Smooth muscle cell (in vitro differentiated cells): ENCODE results near the gene RNF130. TPM values are rescaled to one million over a fixed set of nuclear protein-coding genes. Genes with fewer than 3 reads are reported as not detected.

ENCODE experiments used
- DNase-seq: peaks from one replicate; lab custom pipeline; 2025; ENCODE audit not compliant: unreplicated experiment; lab: John Stamatoyannopoulos, UW
- H2AFZ ChIP-seq: fragments of 200-600 bp; sonication (generic); 2 replicates; pipeline ENCODE4 v1.6.0; 2016; ENCODE audit warnings: antibody characterized with exemption, low read depth, mild to moderate bottlenecking
- H3F3A ChIP-seq: fragments of 200-600 bp; sonication (generic); 2 replicates; pipeline ENCODE4 v1.6.0; 2017; ENCODE audit warnings: antibody characterized with exemption, low read depth
- H3K27ac ChIP-seq: fragments of 200-600 bp; sonication (generic); 2 replicates; pipeline ENCODE4 v1.5.1; 2016; ENCODE audit warnings: low read depth, mild to moderate bottlenecking
- H3K27me3 ChIP-seq: fragments of 200-600 bp; sonication (generic); 2 replicates; pipeline ENCODE4 v1.6.1; 2016; ENCODE audit warnings: low read depth, mild to moderate bottlenecking
- H3K36me3 ChIP-seq: fragments of 200-600 bp; sonication (generic); 2 replicates; pipeline ENCODE4 v1.5.1; 2016; ENCODE audit warnings: low read depth
- H3K4me1 ChIP-seq: fragments of 200-600 bp; sonication (generic); 2 replicates; pipeline ENCODE4 v1.5.1; 2016; ENCODE audit warnings: low read depth
- H3K4me2 ChIP-seq: fragments of 200-600 bp; sonication (generic); 2 replicates; pipeline ENCODE4 v1.6.0; 2016; ENCODE audit warnings: mild to moderate bottlenecking
- H3K4me3 ChIP-seq: fragments of 200-600 bp; sonication (generic); 2 replicates; pipeline ENCODE4 v1.5.1; 2016; ENCODE audit warnings: mild to moderate bottlenecking
- H3K79me2 ChIP-seq: fragments of 200-600 bp; sonication (generic); 2 replicates; pipeline ENCODE4 v1.6.0; 2016; ENCODE audit warnings: low read depth, mild to moderate bottlenecking
- H3K9ac ChIP-seq: fragments of 200-600 bp; sonication (generic); 2 replicates; pipeline ENCODE4 v1.6.0; 2016; ENCODE audit warnings: low read depth
- H3K9me3 ChIP-seq: fragments of 200-600 bp; sonication (generic); replicated peaks from 2 replicates; pipeline ENCODE4 v1.5.1; 2016; ENCODE audit warnings: low read depth
- H4K20me1 ChIP-seq: fragments of 200-600 bp; sonication (generic); 2 replicates; pipeline ENCODE4 v1.6.0; 2016; ENCODE audit warnings: low read depth
- CTCF ChIP-seq: fragments of 200-600 bp; sonication (generic); IDR thresholded peaks from 2 replicates; pipeline ENCODE4 v1.5.1; 2017; ENCODE audit warnings: borderline replicate concordance, mild to moderate bottlenecking, antibody characterized with exemption; ENCODE audit not compliant: insufficient read depth, poor library complexity, severe bottlenecking
- WGBS: methylation state at CpG from one replicate; pipeline ENCODE4 v1.1.7; 2016; ENCODE audit warnings: low lambda C conversion rate; 5-methylcytosine and 5-hydroxymethylcytosine counted together
- polyA plus RNA-seq: library from polyadenylated mRNA; unstranded; fragments of >200 nt; fragmentation: Nextera tagmentation; extraction: Ambion mirVana; gene quantifications from 2 replicates; pipeline ENCODE4 v1.2.1, GENCODE V29; 2016
- total RNA-seq: library from RNA; depleted of rRNA; stranded (reverse); fragments of >200 nt; gene quantifications from 2 replicates; pipeline ENCODE4 v1.2.3, GENCODE V29; 2014

Gene RNF130
- total and polyA plus RNA-seq, 2 experiments from 2014 or later: 32.4 to 37.5 TPM

GRCh38 chr5:180100621-180101450 lies 29.3 kb upstream of the RNF130 start:
- WGBS: 93% methylated on average over 29 of the region's 29 CpGs
- H3K9me3 ChIP-seq: no peaks in the 10 kb centered on the region
- no peaks in the 10 kb centered on the region for H3K79me2 ChIP-seq
- no peaks in the 10 kb centered on the region for H3K4me1 ChIP-seq
- no peak overlapping the region for H2AFZ ChIP-seq
- H4K20me1 ChIP-seq: no peaks in the 10 kb centered on the region
- no peaks in the 10 kb centered on the region for H3K27me3 ChIP-seq
- H3K27ac ChIP-seq: no peak overlapping the region
- no peaks in the 10 kb centered on the region for H3F3A ChIP-seq
- no peak overlapping the region for H3K4me2 ChIP-seq
- no peak for TF ChIP-seq CTCF
- H3K36me3 ChIP-seq: no peaks in the 10 kb centered on the region
- H3K4me3 ChIP-seq: no peak overlapping the region
- no peak overlapping the region for H3K9ac ChIP-seq
- no peak for DNase-seq

GRCh38 chr5:180099733-180100611 lies 28.4 kb upstream of the RNF130 start:
- H3K9me3 ChIP-seq: no peaks in the 10 kb centered on the region

GRCh38 chr5:180098991-180099732 lies 27.6 kb upstream of the RNF130 start:
- 95% methylated on average over 18 of the region's 18 CpGs for WGBS
- H3K9ac ChIP-seq: no peak overlapping the region
- no peak overlapping the region for H2AFZ ChIP-seq
- H3K36me3 ChIP-seq: no peaks in the 10 kb centered on the region
- no peaks in the 10 kb centered on the region for H3K79me2 ChIP-seq
- no peak overlapping the region for H3K4me3 ChIP-seq
- no peaks in the 10 kb centered on the region for H3K4me1 ChIP-seq
- no peaks in the 10 kb centered on the region for H3F3A ChIP-seq
- H3K27me3 ChIP-seq: no peaks in the 10 kb centered on the region
- H4K20me1 ChIP-seq: no peaks in the 10 kb centered on the region
- no peak for DNase-seq
- H3K9me3 ChIP-seq: no peaks in the 10 kb centered on the region
- TF ChIP-seq CTCF: no peak
- H3K27ac ChIP-seq: no peak overlapping the region
- H3K4me2 ChIP-seq: no peak overlapping the region

More at GRCh38 chr5:180099733-180100611, 28.4 kb upstream of the RNF130 start:
- no peak overlapping the region for H3K27ac ChIP-seq
- no peak overlapping the region for H2AFZ ChIP-seq
- no peaks in the 10 kb centered on the region for H3F3A ChIP-seq
- no peaks in the 10 kb centered on the region for H3K79me2 ChIP-seq
- no peak overlapping the region for H3K4me2 ChIP-seq
- no peak for TF ChIP-seq CTCF
- H3K4me3 ChIP-seq: no peak overlapping the region
- no peaks in the 10 kb centered on the region for H3K4me1 ChIP-seq
- H3K36me3 ChIP-seq: no peaks in the 10 kb centered on the region
- H3K9ac ChIP-seq: no peak overlapping the region
- WGBS: 96% methylated on average over 18 of the region's 18 CpGs
- no peak for DNase-seq
- no peaks in the 10 kb centered on the region for H3K27me3 ChIP-seq
- no peaks in the 10 kb centered on the region for H4K20me1 ChIP-seq
